HG02759 (cell line): ENCODE results near the gene TTK.
A peak's percentile ranks its signal among the peaks of the same experiment; 100 is the strongest.
"Not testable (repeated sequence)": the region's sequence is repeated elsewhere in the genome, so short reads cannot be mapped to it uniquely, and the experiment has no call there.

Experiments used
- ATAC-seq: cut with Tn5 transposase; IDR thresholded peaks from one replicate; pipeline ENCODE4 v1.9.1; 2021; ENCODE audit warnings: mild to moderate bottlenecking, moderate library complexity; ENCODE audit not compliant: unreplicated experiment

The TTK gene

DNA sequence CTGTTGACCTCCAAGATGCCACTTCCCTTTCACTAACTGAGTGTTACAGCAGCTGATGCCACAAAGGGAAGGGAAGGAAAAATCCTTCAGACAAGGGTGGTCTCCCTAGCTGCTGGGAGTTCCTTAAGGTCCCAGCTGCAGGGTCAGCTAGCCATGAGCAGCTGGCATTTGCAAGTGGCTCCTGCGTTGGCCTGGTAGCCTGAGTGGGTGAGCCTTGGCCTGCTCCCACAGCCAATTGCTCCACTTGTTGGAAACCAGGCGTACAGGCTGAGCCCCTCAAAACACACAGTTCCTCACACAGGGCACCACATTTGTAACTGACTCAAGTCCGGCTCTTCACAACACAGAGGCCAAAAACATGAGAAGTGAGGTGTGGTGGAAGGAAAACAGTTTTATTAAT, 16.7 kb downstream of the TTK start:
- no peak for ATAC-seq

DNA sequence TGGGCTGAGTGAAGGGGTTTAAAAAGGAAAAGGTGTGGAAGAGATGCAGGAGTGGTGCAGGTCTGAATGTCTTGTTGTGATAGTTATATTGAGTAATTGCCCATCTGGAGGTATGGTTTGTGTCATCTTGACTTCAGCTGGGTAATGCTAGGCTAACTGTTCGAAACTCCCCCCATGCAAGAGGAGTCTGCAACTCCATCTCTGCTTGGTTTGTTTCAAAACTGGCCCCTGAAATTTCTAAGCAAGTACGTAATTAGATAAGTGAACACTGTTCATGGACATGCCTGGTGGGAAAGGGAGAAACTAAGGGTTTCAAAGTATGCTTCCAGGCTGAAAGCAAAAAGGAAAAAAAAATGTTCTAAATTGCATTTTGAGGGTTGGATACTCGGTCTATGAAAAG, 17.1 kb downstream of the TTK start:
- no peak for ATAC-seq

DNA sequence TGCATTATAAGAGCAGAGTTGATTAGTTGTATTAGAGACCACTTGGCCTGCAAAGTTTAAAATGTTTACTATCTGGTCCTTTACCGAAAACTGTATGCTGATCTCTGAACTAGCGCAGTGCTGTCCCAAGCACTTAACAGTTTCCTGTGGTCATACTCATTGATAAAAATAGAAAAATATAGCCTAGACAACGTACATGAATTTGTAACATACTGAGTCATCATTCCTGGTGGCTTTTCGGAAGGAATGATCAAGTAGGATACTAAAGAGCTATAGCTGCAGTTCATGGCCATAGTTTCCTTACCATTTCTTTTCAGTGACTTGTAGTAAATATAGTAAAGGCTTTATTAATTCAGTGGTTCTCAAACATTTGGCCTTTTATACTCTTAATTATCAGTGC, 18.4 kb downstream of the TTK start:
- no peak for ATAC-seq

DNA sequence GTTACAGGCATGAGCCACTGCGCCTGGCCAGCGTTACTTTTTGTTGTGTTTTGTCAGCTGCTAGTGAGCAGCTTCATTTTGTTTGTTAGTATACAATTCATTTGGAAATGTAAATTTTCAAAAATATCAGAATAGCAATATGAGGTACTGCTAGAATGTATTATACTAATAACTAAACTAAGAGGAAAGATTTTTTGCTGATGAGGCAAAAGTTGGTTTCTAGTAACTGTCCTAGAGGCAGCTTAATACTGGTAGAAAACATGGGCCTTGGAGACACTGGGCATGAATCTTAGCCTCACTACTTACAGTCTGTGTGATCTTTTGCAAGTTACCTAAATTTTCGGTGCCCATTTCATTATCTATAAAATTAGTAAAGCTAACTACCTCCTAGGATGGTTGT, 24.1 kb downstream of the TTK start:
- no peak for ATAC-seq

DNA sequence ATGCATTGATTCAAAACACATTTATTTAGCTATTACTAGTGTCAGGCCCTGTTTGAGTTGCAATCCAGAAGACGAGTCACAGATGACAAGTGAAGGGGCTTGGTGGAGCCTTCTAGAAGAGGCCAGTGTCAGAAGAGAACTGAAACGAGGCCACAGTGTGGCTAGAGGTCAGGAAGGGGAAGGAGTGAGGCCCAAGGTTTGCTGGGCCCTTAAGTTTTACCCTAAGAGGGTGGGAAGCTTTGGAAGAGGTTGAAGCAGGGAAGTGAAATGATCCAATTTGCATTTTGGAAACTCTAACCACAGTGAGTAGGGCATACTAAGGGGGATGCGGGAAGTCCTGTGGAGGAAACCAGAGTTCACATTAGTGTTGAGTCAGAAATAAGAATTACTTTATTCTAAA, 25.0 kb downstream of the TTK start:
- peak; percentile 83 for ATAC-seq

DNA sequence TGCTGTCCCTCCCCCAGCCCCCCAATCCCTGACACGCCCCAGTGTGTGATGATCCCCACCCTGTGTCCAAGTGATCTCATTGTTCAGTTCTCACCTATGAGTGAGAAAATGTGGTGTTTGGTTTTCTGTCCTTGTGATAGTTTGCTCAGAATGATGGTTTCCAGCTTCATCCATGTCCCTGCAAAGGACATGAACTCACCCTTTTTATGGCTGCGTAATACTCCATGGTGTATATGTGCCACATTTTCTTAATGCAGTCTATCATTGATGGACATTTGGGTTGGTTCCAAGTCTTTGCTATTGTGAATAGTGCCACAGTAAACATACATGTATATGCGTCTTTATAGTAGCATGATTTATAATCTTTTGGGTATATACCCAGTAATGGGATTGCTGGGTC, 43.8 kb downstream of the TTK start:
- ATAC-seq, result not testable (repeated sequence)

DNA sequence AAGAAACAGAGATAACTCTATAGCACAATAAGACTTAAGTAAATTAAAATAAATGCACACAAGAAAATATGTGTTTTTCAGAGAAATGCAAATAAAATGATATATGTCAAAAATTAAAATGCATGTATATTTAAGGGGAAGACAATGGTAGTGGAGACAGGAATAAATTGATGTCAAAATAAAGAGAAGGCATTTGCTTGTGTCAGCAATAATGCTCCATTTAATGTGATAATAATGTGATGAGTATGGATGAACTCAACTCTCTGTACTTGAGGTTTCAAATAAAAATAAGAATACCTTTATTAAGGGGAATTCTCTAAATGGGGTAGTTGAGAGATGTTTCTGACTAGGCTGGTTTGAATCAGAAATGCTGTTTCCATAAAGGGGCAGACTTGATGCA, 56.3 kb downstream of the TTK start:
- ATAC-seq, result no peak

DNA sequence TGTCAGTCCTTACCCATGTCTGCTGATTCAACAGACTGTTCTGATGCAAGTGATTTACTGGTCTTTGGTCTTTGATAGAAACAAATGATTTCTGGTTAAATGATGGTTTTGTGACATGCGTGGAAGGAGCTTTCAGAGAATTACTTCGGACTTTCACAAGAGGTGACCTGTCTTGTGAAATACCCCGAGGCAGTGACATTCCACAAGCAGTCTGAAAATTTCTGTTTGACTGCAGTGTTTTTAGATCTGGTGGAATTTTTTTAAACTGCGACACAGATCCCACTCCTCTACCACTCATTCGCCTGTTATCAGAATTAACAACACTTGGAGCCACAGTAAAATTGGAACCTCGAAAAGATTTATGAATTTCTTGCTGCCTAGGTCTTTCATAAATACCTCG, 63.7 kb downstream of the TTK start:
- ATAC-seq, result not testable (repeated sequence)

DNA sequence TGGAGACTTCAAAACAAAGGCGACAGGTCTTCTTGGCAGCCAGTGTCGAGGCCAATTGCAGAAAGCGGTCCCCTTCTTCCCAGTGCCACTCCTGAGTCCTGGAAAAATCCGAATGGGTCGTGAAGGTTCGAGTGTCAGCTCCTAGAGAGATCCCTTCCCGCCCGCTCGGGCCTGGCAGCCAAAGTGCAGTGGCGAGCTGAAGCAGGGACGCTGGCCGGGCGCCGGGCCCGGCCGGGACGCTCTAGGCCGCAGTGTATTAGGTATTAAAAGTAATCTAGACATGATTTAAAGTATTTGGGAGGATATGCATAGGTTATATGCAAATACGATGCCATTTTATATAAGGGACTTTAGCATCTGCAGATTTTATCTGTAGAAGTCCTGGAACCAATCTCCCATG, 66.0 kb downstream of the TTK start:
- ATAC-seq, result not testable (repeated sequence)

DNA sequence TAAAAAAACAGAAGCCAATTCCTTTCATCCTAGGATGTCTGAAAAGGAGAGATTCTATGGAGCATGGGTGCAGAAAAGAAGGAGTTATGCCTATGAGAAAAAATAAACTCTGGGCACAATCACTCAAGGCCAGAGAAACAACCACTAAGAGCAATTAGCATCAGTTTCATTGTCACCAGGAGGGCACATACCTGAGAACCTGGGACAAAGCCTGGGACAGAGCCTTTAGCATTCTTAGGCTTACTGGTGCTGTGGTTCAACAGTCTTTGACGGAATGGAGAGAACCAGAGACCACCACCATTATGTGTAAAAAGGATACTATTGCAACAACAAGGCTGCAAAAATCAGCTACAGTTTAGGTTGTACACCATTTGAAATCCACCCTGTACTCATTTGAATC, 72.6 kb downstream of the TTK start:
- ATAC-seq, result no peak

DNA sequence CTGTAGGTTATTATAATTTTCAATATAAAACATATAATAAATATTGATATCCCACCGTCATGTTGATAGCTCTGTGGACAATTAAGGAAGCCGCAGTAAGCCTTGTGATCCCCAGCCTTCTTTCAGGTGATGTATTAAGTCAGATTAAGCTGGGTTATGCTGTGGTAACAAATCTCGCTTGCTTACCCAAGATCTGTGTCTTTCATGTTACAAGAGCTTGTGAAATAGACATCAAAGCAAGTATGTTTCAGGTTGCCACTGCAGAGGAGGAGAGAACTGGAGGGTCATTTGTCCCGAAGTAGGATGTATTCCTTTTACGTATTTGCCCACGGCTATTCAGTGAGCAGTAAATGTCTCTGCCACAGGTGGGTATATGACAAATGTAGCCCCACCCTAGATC, 84.2 kb downstream of the TTK start:
- ATAC-seq, result no peak

DNA sequence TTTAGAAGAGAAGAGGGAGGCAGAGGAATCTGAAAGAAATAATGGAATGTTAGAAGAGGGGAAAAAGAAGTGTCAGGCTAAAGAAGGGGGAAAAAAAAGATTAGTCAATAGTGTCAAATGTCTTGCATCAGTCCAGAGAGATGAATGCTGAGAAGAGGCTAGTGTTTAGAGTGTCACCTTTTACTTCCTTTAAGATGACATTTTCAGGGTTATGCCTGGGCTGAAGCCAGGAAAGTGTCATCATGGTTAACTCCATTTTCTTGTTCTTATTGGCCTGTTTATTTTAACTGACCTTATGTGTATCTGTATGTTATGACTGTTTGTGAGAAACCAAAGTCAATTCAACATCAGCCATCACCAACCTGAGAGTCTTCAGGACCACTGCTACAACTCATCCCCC, 87.1 kb downstream of the TTK start:
- no peak for ATAC-seq
